Body of pancreas (tissue), 4 donors: ENCODE measurements around the gene DTX1.

Source experiments
- POLR2A ChIP-seq, 3 donors: fragments of 450-650 bp; IDR thresholded peaks; one replicate each; pipeline ENCODE4 v1.6.1; 2016; ENCODE audit warnings: antibody characterized with exemption in 3 of 3, mild to moderate bottlenecking in 2 of 3
- TF ChIP-seq, protein P1 (sequence below), 7 experiments: fragments of 450-650 bp in 4 of 7; fragments of 200-600 bp in 3 of 7; sonication (generic) in 3 of 7; IDR thresholded peaks; one replicate each; pipeline ENCODE4 v1.5.1; 2016 to 2019; ENCODE audit warnings: antibody characterized with exemption in 7 of 7

DNA sequence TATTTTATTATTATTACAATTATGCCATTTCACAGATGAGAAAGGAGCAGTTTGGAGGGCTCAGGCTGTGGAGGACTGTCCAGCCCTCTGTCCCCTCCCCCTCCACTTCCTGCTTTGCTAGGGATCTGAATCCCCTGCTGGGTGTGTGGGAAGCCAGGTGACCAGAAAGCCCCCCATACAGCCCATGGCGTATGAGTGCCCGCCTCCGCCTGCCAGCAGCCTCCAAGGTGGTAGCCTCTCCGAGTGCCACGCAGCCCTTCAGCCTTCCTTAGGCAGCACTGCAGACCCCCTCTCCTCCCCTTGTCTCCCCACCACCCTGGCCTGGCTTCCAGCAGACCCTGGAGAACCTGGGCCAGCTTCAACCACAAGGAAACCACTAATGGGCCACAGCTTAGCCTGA is 12.6 kb downstream of the DTX1 start:
- no peak for TF ChIP-seq POLR2A (IDR thresholded peaks at IDR 0.05)
- TF ChIP-seq, protein P1, sequence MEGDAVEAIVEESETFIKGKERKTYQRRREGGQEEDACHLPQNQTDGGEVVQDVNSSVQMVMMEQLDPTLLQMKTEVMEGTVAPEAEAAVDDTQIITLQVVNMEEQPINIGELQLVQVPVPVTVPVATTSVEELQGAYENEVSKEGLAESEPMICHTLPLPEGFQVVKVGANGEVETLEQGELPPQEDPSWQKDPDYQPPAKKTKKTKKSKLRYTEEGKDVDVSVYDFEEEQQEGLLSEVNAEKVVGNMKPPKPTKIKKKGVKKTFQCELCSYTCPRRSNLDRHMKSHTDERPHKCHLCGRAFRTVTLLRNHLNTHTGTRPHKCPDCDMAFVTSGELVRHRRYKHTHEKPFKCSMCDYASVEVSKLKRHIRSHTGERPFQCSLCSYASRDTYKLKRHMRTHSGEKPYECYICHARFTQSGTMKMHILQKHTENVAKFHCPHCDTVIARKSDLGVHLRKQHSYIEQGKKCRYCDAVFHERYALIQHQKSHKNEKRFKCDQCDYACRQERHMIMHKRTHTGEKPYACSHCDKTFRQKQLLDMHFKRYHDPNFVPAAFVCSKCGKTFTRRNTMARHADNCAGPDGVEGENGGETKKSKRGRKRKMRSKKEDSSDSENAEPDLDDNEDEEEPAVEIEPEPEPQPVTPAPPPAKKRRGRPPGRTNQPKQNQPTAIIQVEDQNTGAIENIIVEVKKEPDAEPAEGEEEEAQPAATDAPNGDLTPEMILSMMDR (IDR thresholded peaks at IDR 0.05) = no peak
